Transverse colon (tissue), 4 donors: ENCODE data around the gene NECTIN2. TPM values are rescaled to one million over a fixed set of nuclear protein-coding genes. Genes with fewer than 3 reads are reported as not detected.
A peak's percentile ranks its signal among the peaks of the same experiment; 100 is the strongest.

Source experiments
- DNase-seq: peaks from one replicate; pipeline ENCODE4 v3.0.0-alpha.2; 2019
- H3K27ac ChIP-seq, 4 donors: fragments of 200-600 bp; sonication (generic); 2 replicates each; pipeline ENCODE4 v1.5.1; 2016 to 2018; ENCODE audit warnings: inconsistent platforms in 4 of 4
- H3K27me3 ChIP-seq: fragments of 200-600 bp; sonication (generic); 2 replicates; pipeline ENCODE4 v1.5.1; 2017; ENCODE audit warnings: inconsistent platforms
- H3K36me3 ChIP-seq, 4 donors: fragments of 200-600 bp; sonication (generic); 2 replicates each; pipeline ENCODE4 v1.5.1; 2017 to 2019; ENCODE audit warnings: inconsistent platforms in 4 of 4
- H3K4me1 ChIP-seq, 4 donors: fragments of 200-600 bp; sonication (generic); 2 replicates each; pipeline ENCODE4 v1.5.1; 2017 to 2020; ENCODE audit warnings: inconsistent platforms in 4 of 4
- H3K4me3 ChIP-seq, 4 donors: fragments of 200-600 bp; sonication (generic); 1 replicate in 1 of 4; 2 replicates in 3 of 4; pipeline versions ENCODE4 v1.5.1 to v1.6.1; 2017 to 2019; ENCODE audit warnings: inconsistent platforms in 4 of 4
- H3K9me3 ChIP-seq, 2 donors: fragments of 200-600 bp; sonication (generic); 2 replicates each; pipeline ENCODE4 v1.5.1; 2017 to 2019; ENCODE audit warnings: inconsistent platforms in 2 of 2
- CTCF ChIP-seq, 5 experiments: fragments of 200-600 bp in 3 of 5; fragments of 450-650 bp in 2 of 5; sonication (generic) in 3 of 5; IDR thresholded peaks; 1 replicate in 2 of 5; 2 replicates in 3 of 5; pipeline ENCODE4 v1.5.1; 2016 to 2017; ENCODE audit warnings: antibody characterized with exemption in 5 of 5, inconsistent platforms in 3 of 5, mild to moderate bottlenecking in 2 of 5, moderate library complexity in 1 of 5
- EP300 ChIP-seq: sonication (generic); formaldehyde crosslinking; IDR thresholded peaks from one replicate; pipeline ENCODE4 v1.6.1; 2017; ENCODE audit warnings: antibody characterized with exemption, low read depth
- POLR2A ChIP-seq: fragments of 450-650 bp; IDR thresholded peaks from one replicate; pipeline ENCODE4 v1.6.1; 2016; ENCODE audit warnings: antibody characterized with exemption, mild to moderate bottlenecking, moderate library complexity
- POLR2AphosphoS5 ChIP-seq, 3 donors: sonication (generic); formaldehyde crosslinking; IDR thresholded peaks; one replicate each; pipeline ENCODE4 v1.6.1; 2016; ENCODE audit warnings: antibody characterized with exemption in 3 of 3
- WGBS, 2 donors: methylation state at CpG; one replicate each; pipeline ENCODE4 v1.1.5; 2018; ENCODE audit warnings: low coverage in 1 of 2; 5-methylcytosine and 5-hydroxymethylcytosine counted together
- in situ Hi-C, 4 donors: fragments of 200-750 bp; cut with MboI; loops; one replicate each; pipeline versions ENCODE4 v1.15.0 to v1.15.1; 2017; ENCODE audit warnings: low sequenced_read_pairs in 3 of 4, low pct_ligation_motif_present in 1 of 4, low pct_unique_long_range_greater_than_20kb in 1 of 4
- intact Hi-C: fragments of 100-400 bp; cut with DNase I; formaldehyde crosslinking; loops from one replicate; pipeline ENCODE4 v1.15.1; 2023; ENCODE audit warnings: low total_unique reads
- total RNA-seq, 4 donors: library from RNA; depleted of rRNA; stranded (reverse); fragments of >200 nt; gene quantifications; one replicate each; pipeline ENCODE4 v1.1.0, GENCODE V29; 2016

NECTIN2 gene
- total RNA-seq, 4 donors from 2014 or later = 93.7 to 147 (median 125) TPM

GRCh38 chr19:44889830-44890365, 43.8 kb downstream of the NECTIN2 start:
- intact Hi-C loops (no loop called here), in situ Hi-C loops (no loop called here)
- no peak for TF ChIP-seq POLR2A
- TF ChIP-seq POLR2AphosphoS5 (IDR thresholded peaks at IDR 0.05) = no peak
- no peak for TF ChIP-seq CTCF (IDR thresholded peaks at IDR 0.05)
- no peak for TF ChIP-seq EP300
- H3K36me3 ChIP-seq = peaks cover 0 to 8% (median 3%) of the 10 kb centered on the region in 4 donors
- WGBS, 2 donors = 22 to 50% methylated on average over 9 to 17 of the region's 17 CpGs
- H3K4me1 ChIP-seq = peaks cover 16 to 21% (median 19%) of the 10 kb centered on the region in 4 donors
- no peak for DNase-seq
- no peaks in the 10 kb centered on the region for H3K27me3 ChIP-seq
- H3K27ac ChIP-seq = peak overlapping the region; percentile 90 to 92 (median 91)
- no peaks in the 10 kb centered on the region for H3K9me3 ChIP-seq
- peak overlapping the region in 3 of 4 donors; percentile 39 to 68 (median 47) for H3K4me3 ChIP-seq

GRCh38 chr19:44890366-44891015, 44.4 kb downstream of the NECTIN2 start:
- Histone ChIP-seq H3K27me3 (no peaks in the 10 kb centered on the region), H3K36me3 (peaks cover 0 to 14% (median 3%) of the 10 kb centered on the region in 4 donors), H3K4me1 (peaks cover 16 to 21% (median 19%) of the 10 kb centered on the region in 4 donors), H3K4me3 (peak overlapping the region; percentile 26 to 68 (median 43)), H3K27ac (peak overlapping the region; percentile 90 to 92 (median 91)), H3K9me3 (no peaks in the 10 kb centered on the region)
- 0 to 2% methylated on average over 10 to 37 of the region's 40 CpGs for WGBS, 2 donors
- intact Hi-C loops = no loop called here
- in situ Hi-C loops = no loop called here
- TF ChIP-seq CTCF (IDR thresholded peaks at IDR 0.05) (no peak), POLR2A (peak; percentile 57), EP300 (no peak), POLR2AphosphoS5 (IDR thresholded peaks at IDR 0.05) (peak; percentile 51 to 73 (median 57))
- DNase-seq = no peak

GRCh38 chr19:44891016-44891882, 45.2 kb downstream of the NECTIN2 start, which contains the start of gene TOMM40:
TOMM40 (plus strand) TSS chr19:44891254; CDS start chr19:44891416, 162 bp downstream.
- 1% methylated on average over 66 of the region's 81 CpGs; no CpG with 5 or more reads in 1 of the 2 donors for WGBS, 2 donors
- H3K4me3 ChIP-seq = peak within 1 kb of the TSS; percentile 90 to 99 (median 96)
- in situ Hi-C loops = no loop called here
- no peaks in the 10 kb centered on the region for H3K9me3 ChIP-seq
- DNase-seq = peak; percentile 100
- peaks cover 16 to 21% (median 19%) of the 10 kb centered on the region in 4 donors for H3K4me1 ChIP-seq
- TF ChIP-seq CTCF (IDR thresholded peaks at IDR 0.05) (no peak), POLR2A (peak; percentile 44), POLR2AphosphoS5 (IDR thresholded peaks at IDR 0.05) (peak; percentile 5 to 74 (median 71)), EP300 (no peak)
- H3K27ac ChIP-seq = peak within 1 kb of the TSS; percentile 90 to 94 (median 92)
- H3K36me3 ChIP-seq = peaks cover 0 to 22% (median 5%) of the 10 kb centered on the region in 4 donors
- intact Hi-C loops = no loop called here
- no peaks in the 10 kb centered on the region for H3K27me3 ChIP-seq

DNA sequence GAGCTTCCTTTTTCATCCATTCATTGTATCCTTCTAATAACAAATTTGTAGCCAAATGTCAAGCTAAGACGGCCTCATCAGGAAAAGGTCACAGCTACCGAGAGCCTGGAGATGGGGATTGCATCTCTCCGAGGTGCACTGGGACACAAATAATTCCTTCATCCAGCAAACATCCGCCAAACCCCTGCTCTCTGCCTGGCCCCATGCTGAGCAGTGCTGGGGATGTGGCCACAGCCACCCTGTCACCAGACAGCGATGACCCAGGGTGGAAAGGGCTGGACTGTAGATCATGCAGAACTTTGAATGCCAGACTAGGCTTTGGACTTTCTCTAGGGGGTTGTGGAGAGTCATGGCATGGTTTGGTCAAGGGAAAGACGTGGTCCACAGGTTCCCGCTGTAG, 46.8 kb downstream of the NECTIN2 start:
- 91% methylated on average over 7 of the region's 7 CpGs; no CpG with 5 or more reads in 1 of the 2 donors for WGBS, 2 donors
- TF ChIP-seq EP300 (no peak), CTCF (IDR thresholded peaks at IDR 0.05) (no peak), POLR2A (no peak)
- in situ Hi-C loops = no loop called here

More for the DNA sequence above, 46.8 kb downstream of the NECTIN2 start:
- H3K27me3 ChIP-seq = no peaks in the 10 kb centered on the region
- H3K9me3 ChIP-seq = no peaks in the 10 kb centered on the region
- H3K36me3 ChIP-seq = peaks cover 0 to 30% (median 7%) of the 10 kb centered on the region in 4 donors
- peaks cover 16 to 21% (median 19%) of the 10 kb centered on the region in 4 donors for H3K4me1 ChIP-seq
- no peak for DNase-seq
- intact Hi-C loops = no loop called here
- H3K4me3 ChIP-seq = no peak overlapping the region
- no peak overlapping the region for H3K27ac ChIP-seq
